Left renal pelvis (tissue), 4 donors: ENCODE measurements around the gene NR0B1. TPM values are rescaled to one million over a fixed set of nuclear protein-coding genes. Genes with fewer than 3 reads are reported as not detected.

Experiments
- DNase-seq, 4 donors: peaks; one replicate each; pipeline ENCODE4 v3.0.0-alpha.2; 2013; ENCODE audit warnings: low read depth in 4 of 4, low spot score in 3 of 4
- polyA plus RNA-seq, 4 donors: library from polyadenylated mRNA; unstranded; fragments of 120-200 nt; gene quantifications; one replicate each; pipeline ENCODE4 v1.2.1, GENCODE V29; 2013; ENCODE audit not compliant: insufficient read length in 4 of 4

NR0B1 gene
- polyA plus RNA-seq = under 1 TPM in 2 of 4 donors, not detected in 2; 0.16 to 0.32 TPM

GRCh38 chrX:30309139-30309571 is at the start of gene NR0B1:
NR0B1 (minus strand) TSS chrX:30309390; CDS start chrX:30309363, 27 bp downstream.
- no peak for DNase-seq

- no peak for DNase-seq
Measured at GRCh38 chrX:30349946-30350345, 40.8 kb upstream of the NR0B1 start.

GRCh38 chrX:30343206-30343605 is 34.0 kb upstream of the NR0B1 start:
- no peak for DNase-seq

- no peak for DNase-seq
Measured at GRCh38 chrX:30340753-30341152, 31.6 kb upstream of the NR0B1 start.

GRCh38 chrX:30327762-30328161 is 18.6 kb upstream of the NR0B1 start:
- no peak for DNase-seq

- DNase-seq = no peak
Measured at GRCh38 chrX:30317308-30317707, 8.1 kb upstream of the NR0B1 start.

GRCh38 chrX:30313322-30313721 is 4.1 kb upstream of the NR0B1 start:
- no peak for DNase-seq

GRCh38 chrX:30312858-30313257 is 3.7 kb upstream of the NR0B1 start:
- no peak for DNase-seq

- DNase-seq = no peak
Measured at GRCh38 chrX:30310429-30311206, 1.4 kb upstream of the NR0B1 start.

GRCh38 chrX:30308263-30309138 is 689 bp downstream of the NR0B1 start:
- peak in 1 of 4 donors; percentile 11 for DNase-seq

GRCh38 chrX:30307466-30307865 is 1.7 kb downstream of the NR0B1 start:
- DNase-seq = no peak

- no peak for DNase-seq
Measured at GRCh38 chrX:30304866-30305265, 4.3 kb downstream of the NR0B1 start.

GRCh38 chrX:30302956-30303355 is 6.2 kb downstream of the NR0B1 start:
- DNase-seq = no peak

- peak in 1 of 4 donors; percentile 19 for DNase-seq
Measured at GRCh38 chrX:30301963-30302362, 7.2 kb downstream of the NR0B1 start.

GRCh38 chrX:30301208-30301607 is 8.0 kb downstream of the NR0B1 start:
- DNase-seq = no peak

- DNase-seq = no peak
Measured at GRCh38 chrX:30296408-30297254, 12.6 kb downstream of the NR0B1 start.

GRCh38 chrX:30283456-30284200 is 25.6 kb downstream of the NR0B1 start:
- no peak for DNase-seq

- DNase-seq = no peak
Measured at GRCh38 chrX:30282527-30282926, 26.7 kb downstream of the NR0B1 start.

- DNase-seq = no peak
Measured at GRCh38 chrX:30280428-30280827, 28.8 kb downstream of the NR0B1 start.

- DNase-seq = no peak
Measured at GRCh38 chrX:30278365-30278764, 30.8 kb downstream of the NR0B1 start.
